KMS-11 (cell line): ENCODE results near the gene HS3ST3A1.

Experiments used
- H2AFZ ChIP-seq: fragments of 200-600 bp; sonication (generic); 2 replicates; pipeline ENCODE4 v1.6.1; 2016; ENCODE audit warnings: antibody characterized with exemption, mixed run types, low read depth
- H3K27ac ChIP-seq: fragments of 200-600 bp; sonication (generic); 2 replicates; pipeline ENCODE4 v1.6.1; 2016; ENCODE audit warnings: mild to moderate bottlenecking, mixed run types
- H3K27me3 ChIP-seq: fragments of 200-600 bp; sonication (generic); 2 replicates; pipeline ENCODE4 v1.6.1; 2017; ENCODE audit warnings: mild to moderate bottlenecking, low read depth, mixed run types, moderate library complexity; ENCODE audit not compliant: insufficient read depth
- H3K36me3 ChIP-seq: fragments of 200-600 bp; sonication (generic); 2 replicates; pipeline ENCODE4 v1.6.1; 2017; ENCODE audit warnings: mild to moderate bottlenecking, mixed run types; ENCODE audit not compliant: insufficient read depth
- H3K4me1 ChIP-seq: fragments of 200-600 bp; sonication (generic); 2 replicates; pipeline ENCODE4 v1.6.1; 2016; ENCODE audit warnings: mild to moderate bottlenecking, low read depth, mixed run types; ENCODE audit not compliant: poor library complexity, severe bottlenecking
- H3K4me2 ChIP-seq: fragments of 200-600 bp; sonication (generic); 2 replicates; pipeline ENCODE4 v1.7.0; 2016; ENCODE audit warnings: mild to moderate bottlenecking, mixed run types
- H3K4me3 ChIP-seq: fragments of 200-600 bp; sonication (generic); IDR thresholded peaks from 2 replicates; pipeline ENCODE4 v1.6.1; 2017; ENCODE audit warnings: low read depth, low read length, mixed read lengths; ENCODE audit not compliant: insufficient read depth
- H3K79me2 ChIP-seq: fragments of 200-600 bp; sonication (generic); 2 replicates; pipeline ENCODE4 v1.6.1; 2016; ENCODE audit warnings: low read depth, mixed run types; ENCODE audit not compliant: insufficient read depth
- H3K9ac ChIP-seq: fragments of 200-600 bp; sonication (generic); 2 replicates; pipeline ENCODE4 v1.6.1; 2016; ENCODE audit warnings: mild to moderate bottlenecking, mixed run types
- H4K20me1 ChIP-seq: fragments of 200-600 bp; sonication (generic); 2 replicates; pipeline ENCODE4 v1.6.1; 2016; ENCODE audit warnings: mild to moderate bottlenecking, mixed run types; ENCODE audit not compliant: insufficient read depth
- CTCF ChIP-seq: fragments of 200-600 bp; sonication (generic); conservative IDR thresholded peaks from 2 replicates; pipeline ENCODE4 v1.6.1; 2017; ENCODE audit warnings: low read depth, mild to moderate bottlenecking, antibody characterized with exemption, low read length, moderate library complexity, mixed read lengths

Gene HS3ST3A1

GRCh38 chr17:13646411-13646810 lies 44.7 kb upstream of the HS3ST3A1 start:
- no peak overlapping the region for H3K4me2 ChIP-seq
- H3K4me1 ChIP-seq = no peaks in the 10 kb centered on the region
- no peaks in the 10 kb centered on the region for H3K79me2 ChIP-seq
- no peak overlapping the region for H3K27ac ChIP-seq
- H2AFZ ChIP-seq = no peak overlapping the region
- H3K4me3 ChIP-seq = no peak overlapping the region
- H3K36me3 ChIP-seq = no peaks in the 10 kb centered on the region
- H4K20me1 ChIP-seq = no peaks in the 10 kb centered on the region
- no peaks in the 10 kb centered on the region for H3K27me3 ChIP-seq
- no peak overlapping the region for H3K9ac ChIP-seq
- TF ChIP-seq CTCF = no peak

GRCh38 chr17:13643180-13643579 lies 41.5 kb upstream of the HS3ST3A1 start:
- no peaks in the 10 kb centered on the region for H3K79me2 ChIP-seq
- H3K4me3 ChIP-seq = no peak overlapping the region
- no peaks in the 10 kb centered on the region for H4K20me1 ChIP-seq
- H3K27ac ChIP-seq = no peak overlapping the region
- H3K4me1 ChIP-seq = no peaks in the 10 kb centered on the region
- no peak overlapping the region for H3K9ac ChIP-seq
- no peaks in the 10 kb centered on the region for H3K27me3 ChIP-seq
- H3K4me2 ChIP-seq = no peak overlapping the region
- TF ChIP-seq CTCF = no peak
- no peak overlapping the region for H2AFZ ChIP-seq
- no peaks in the 10 kb centered on the region for H3K36me3 ChIP-seq

- Histone ChIP-seq H3K4me1 (no peaks in the 10 kb centered on the region), H3K4me3 (no peak overlapping the region), H3K36me3 (no peaks in the 10 kb centered on the region), H3K27ac (no peak overlapping the region), H4K20me1 (no peaks in the 10 kb centered on the region), H3K9ac (no peak overlapping the region), H3K79me2 (no peaks in the 10 kb centered on the region), H3K4me2 (no peak overlapping the region), H2AFZ (no peak overlapping the region), H3K27me3 (no peaks in the 10 kb centered on the region)
- TF ChIP-seq CTCF = no peak
Measured at GRCh38 chr17:13642188-13642587, 40.5 kb upstream of the HS3ST3A1 start.

- H3K4me2 ChIP-seq = no peak overlapping the region
- no peak overlapping the region for H2AFZ ChIP-seq
- no peaks in the 10 kb centered on the region for H3K36me3 ChIP-seq
- no peak overlapping the region for H3K4me3 ChIP-seq
- H3K4me1 ChIP-seq = no peaks in the 10 kb centered on the region
- no peak for TF ChIP-seq CTCF
- H3K27ac ChIP-seq = no peak overlapping the region
- no peaks in the 10 kb centered on the region for H3K27me3 ChIP-seq
- H4K20me1 ChIP-seq = no peaks in the 10 kb centered on the region
- H3K79me2 ChIP-seq = no peaks in the 10 kb centered on the region
- no peak overlapping the region for H3K9ac ChIP-seq
Measured at GRCh38 chr17:13640551-13640950, 38.8 kb upstream of the HS3ST3A1 start.
